MM.1S (cell line): Measurements from ENCODE around the gene DENND1A.

Source experiments
- EZH2 ChIP-seq: fragments of 300-600 bp; sonication (generic); optimal IDR thresholded peaks from 2 replicates; pipeline ENCODE3; 2017; ENCODE audit warnings: low read depth, mild to moderate bottlenecking, antibody characterized with exemption, low read length, mixed read lengths
- EZH2phosphoT487 ChIP-seq: fragments of 300-600 bp; sonication (generic); IDR thresholded peaks from 2 replicates; pipeline ENCODE4 v1.6.1; 2018; ENCODE audit warnings: antibody characterized with exemption, low read length
- TF ChIP-seq, protein P1 (sequence below): fragments of 300-600 bp; sonication (generic); IDR thresholded peaks from 2 replicates; pipeline ENCODE4 v1.5.1; 2016; ENCODE audit warnings: antibody characterized with exemption, low read length, mixed read lengths

DNA sequence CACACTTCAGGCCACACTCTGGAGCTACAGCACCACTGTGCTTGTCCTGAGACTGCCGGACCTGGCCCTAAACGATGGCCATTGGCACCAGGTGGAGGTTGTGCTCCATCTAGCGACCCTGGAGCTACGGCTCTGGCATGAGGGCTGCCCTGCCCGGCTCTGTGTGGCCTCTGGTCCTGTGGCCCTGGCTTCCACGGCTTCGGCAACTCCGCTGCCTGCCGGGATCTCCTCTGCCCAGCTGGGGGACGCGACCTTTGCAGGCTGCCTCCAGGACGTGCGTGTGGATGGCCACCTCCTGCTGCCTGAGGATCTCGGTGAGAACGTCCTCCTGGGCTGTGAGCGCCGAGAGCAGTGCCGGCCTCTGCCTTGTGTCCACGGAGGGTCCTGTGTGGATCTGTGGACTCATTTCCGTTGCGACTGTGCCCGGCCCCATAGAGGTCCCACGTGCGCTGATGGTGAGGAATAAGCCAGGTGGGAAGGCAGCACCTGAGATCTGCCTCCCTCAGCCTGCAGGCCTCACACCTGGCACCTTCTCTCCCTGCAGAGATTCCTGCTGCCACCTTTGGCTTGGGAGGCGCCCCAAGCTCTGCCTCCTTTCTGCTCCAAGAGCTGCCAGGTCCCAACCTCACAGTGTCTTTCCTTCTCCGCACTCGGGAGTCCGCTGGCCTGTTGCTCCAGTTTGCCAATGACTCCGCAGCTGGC lies 559.2 kb downstream of the DENND1A start:
- no peak for TF ChIP-seq EZH2
- TF ChIP-seq, protein P1, sequence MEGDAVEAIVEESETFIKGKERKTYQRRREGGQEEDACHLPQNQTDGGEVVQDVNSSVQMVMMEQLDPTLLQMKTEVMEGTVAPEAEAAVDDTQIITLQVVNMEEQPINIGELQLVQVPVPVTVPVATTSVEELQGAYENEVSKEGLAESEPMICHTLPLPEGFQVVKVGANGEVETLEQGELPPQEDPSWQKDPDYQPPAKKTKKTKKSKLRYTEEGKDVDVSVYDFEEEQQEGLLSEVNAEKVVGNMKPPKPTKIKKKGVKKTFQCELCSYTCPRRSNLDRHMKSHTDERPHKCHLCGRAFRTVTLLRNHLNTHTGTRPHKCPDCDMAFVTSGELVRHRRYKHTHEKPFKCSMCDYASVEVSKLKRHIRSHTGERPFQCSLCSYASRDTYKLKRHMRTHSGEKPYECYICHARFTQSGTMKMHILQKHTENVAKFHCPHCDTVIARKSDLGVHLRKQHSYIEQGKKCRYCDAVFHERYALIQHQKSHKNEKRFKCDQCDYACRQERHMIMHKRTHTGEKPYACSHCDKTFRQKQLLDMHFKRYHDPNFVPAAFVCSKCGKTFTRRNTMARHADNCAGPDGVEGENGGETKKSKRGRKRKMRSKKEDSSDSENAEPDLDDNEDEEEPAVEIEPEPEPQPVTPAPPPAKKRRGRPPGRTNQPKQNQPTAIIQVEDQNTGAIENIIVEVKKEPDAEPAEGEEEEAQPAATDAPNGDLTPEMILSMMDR: no peak
- TF ChIP-seq EZH2phosphoT487: no peak
